Upper lobe of right lung (tissue), 1 donor: Measurements from ENCODE around the gene FAHD2B. TPM values are rescaled to one million over a fixed set of nuclear protein-coding genes. Genes with fewer than 3 reads are reported as not detected.

ENCODE experiments used
- total RNA-seq: library from RNA; stranded (reverse); fragmentation: NEBNext Ultra II Directional; extraction: Animal tissue kit (Norgen Biotek cat#: 25700); gene quantifications from one replicate; pipeline ENCODE4 v1.2.1, GENCODE V29; 2021
- donor health status: DM: no; HTN: yes; CAD: no; lungs with severe emphysema.

The FAHD2B gene
- total RNA-seq, 1 donor from 2014 or later, result 12.2 TPM

Other genes with a start within 250 kb of the FAHD2B start
- gene ANKRD39, start 236.9 kb downstream of the FAHD2B start, total RNA-seq, result 8.6 TPM
- 37.7 TPM for gene SEMA4C, start 224.8 kb downstream of the FAHD2B start, total RNA-seq
- gene FAM178B, start 108.3 kb downstream of the FAHD2B start, total RNA-seq, result 0.67 TPM
- 21.0 TPM for gene ANKRD36, start 18.3 kb upstream of the FAHD2B start, total RNA-seq